Activated CD8-positive, alpha-beta memory T cell treated with anti-CD3 and anti-CD28 coated beads, Interleukin-2, amount 50 U/mL, for 4 hours (primary cell): ENCODE results near the gene TGM2.

Source experiments
- DNase-seq: peaks from one replicate; pipeline ENCODE4 v3.0.0-alpha.2; 2020

TGM2 gene

DNA sequence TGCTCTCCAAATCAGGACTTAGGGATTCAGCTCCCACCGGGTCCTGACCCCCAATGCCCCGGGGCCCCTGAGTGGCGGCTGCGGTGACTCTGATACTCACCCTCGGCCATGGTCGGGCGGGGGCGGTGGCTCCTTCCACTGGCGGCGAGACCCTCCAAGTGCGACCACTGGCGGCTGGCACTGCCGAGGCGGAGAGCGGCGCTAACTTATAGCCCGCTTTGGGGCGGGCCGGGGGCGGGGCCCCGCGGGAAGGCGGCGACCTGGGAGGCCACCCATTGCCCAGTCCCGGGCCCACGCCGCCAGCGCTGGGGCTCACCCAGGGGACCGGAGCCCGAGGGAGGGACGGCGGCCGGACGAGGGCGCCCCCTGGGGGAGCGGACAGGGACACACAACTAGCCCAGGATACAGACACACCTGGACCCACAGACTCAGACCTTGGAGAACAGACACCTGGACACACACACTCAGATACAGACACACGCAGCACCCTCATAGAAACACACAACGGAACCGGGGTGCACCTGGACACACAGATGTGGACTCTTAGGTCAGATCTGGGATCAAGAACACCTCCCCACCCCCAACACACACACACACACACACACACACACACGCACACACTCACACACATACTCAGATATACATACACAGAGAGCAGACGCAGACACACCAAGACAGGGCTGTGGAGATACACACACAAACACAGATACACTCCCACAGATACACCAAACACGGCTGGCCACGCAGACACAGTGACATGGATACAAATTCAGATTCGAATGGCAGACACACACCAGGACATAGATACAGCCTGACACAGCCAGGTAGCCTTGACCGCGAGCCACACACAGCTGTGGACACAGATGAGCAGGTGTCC is at the start of gene TGM2:
Gene TGM2, minus strand, starts transcription at position 182 of the 877 bp plus-strand sequence. Its CDS starts 72 bp downstream, at position 110.
- DNase-seq, result peak; percentile 30

DNA sequence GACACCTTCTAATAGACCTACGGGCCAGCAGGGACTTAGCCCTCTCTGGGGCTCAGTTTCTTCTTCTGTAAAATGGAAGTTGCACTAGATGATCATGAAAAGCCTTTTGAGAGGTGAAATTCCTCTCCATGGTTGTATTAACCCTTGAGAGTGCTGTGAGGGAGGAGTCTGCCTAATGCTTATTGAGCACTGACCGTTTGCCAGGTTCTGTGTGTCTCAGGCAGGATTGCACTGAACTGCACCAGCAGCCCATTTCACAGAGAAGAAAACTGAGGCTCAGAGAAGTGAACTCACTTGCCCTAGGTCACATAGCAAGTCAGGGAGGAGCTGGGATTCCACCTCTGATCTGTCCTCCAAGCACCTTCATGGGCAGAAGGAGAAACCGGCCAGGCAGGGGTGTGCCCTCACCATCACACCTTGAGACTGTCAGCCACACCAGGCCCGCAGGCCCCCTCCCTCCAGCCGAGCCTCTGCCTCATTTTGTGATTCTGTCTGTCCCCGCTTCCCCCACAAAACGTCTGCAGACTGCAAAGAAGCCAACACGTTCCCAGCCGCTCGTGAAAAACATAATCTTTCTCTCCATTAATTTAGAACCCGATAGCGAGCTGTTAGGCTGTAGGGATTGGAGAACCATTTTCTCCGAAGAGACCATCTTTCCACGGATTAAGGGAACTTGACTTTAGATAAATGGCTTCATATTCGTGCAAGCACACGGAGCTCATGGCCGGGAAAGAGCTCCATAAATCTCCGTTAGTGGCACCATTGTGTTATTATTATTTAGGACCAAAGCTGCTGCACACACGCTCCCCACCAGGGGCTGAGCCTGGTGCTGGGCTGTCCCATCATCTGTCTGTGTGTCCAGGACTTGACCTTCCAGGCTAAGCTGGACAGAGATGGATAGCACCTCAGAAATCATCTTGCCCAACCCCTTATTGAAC is 49.5 kb upstream of the TGM2 start:
- DNase-seq, result no peak

DNA sequence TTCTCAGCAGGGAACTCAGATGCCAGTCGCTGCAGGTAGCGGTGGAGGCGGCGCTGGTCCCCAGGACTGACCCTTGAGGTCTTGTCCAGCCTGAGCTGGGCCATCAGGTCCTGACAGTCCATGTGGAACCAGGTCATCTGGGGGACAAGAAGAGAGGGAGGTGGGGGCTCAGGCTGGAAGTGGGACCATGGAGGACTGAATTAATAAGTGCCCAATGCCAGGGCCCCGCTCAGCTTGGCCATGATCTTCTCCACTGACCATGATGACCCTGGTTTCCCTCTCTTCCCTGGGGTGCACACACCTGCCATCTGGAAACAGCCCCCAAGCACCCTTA is 48.5 kb upstream of the TGM2 start:
- no peak for DNase-seq

DNA sequence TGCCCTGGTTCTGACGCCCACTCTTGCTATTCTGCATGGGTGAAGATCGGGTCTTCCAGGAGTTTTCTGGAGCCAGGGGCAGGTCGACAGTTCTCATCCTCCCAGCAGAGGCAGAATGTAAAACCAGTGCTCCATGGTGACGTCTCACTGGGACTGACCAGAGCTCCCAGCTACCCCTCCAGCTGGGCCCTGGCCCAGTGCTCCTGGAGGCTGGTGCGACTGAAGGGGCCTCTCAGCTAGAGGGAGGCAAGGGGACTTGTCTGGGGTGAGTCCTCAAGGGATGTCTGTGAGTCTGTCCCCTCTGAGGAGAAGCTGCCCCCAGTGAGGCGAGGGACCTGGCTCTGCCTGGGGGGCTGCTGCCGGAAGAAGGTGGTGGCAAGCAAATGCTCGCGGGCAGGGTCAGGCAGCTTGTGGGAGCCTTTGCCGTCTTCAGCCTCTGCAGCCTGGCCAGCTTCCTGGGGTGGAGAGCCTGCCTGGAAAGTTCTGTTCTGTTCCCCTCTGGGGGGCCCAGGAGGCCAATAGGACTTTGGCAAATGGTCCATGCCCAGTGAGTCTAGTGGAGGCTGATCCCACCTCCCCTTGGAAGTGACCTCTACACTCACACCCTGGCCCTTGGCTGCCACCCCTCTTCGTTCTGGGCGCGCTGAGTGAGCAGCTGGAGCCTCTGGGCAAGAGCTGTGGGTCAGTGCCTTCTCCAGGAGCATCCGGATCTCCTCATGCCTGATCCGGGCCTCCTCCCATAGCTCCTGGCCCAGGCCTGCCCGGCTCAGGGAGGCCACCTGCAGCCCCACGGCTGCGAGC is 47.9 kb upstream of the TGM2 start:
- DNase-seq, result no peak

DNA sequence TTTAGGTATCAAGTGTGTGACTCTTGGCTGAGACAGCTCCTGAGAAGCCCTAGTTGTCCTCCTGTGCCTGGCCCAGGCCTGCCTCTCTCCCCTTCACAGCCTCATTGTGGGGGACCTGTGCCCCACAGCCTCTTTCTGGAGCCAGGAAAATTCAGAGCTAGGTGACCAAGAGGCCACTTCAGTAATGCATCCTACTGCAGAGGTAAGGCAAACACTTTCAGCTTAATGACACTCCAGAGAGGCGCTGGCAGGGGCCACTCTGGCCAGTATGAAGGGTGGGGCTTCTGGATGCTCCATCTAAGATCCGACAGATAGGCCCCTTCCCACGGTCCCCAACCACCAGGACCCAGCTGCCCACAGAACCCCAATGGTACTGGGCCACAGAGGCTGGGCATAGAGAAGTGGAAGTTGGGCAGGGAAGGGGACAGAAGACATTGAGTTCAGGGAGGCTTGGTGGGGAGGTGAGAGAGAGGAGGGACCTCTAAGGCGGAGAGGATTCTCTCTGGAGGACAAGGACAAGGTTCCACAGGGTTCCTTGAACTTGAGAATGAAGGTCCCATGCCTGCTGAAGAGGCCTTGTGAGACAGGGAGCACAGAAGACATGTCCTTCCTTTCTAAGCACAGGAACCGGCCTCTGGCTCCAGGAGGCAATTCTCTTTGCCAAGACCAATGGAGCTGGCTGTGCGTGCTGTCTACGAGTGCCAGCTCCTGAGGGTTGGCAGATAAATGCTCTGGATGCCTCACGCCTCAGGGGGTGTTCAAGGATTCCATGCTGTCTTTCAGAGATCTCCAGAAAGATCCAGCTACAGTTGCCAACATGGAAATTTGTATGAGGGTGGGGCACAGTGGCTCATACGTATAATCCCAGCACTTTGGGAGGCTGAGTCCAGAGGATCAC is 46.4 kb upstream of the TGM2 start:
- DNase-seq, result no peak

DNA sequence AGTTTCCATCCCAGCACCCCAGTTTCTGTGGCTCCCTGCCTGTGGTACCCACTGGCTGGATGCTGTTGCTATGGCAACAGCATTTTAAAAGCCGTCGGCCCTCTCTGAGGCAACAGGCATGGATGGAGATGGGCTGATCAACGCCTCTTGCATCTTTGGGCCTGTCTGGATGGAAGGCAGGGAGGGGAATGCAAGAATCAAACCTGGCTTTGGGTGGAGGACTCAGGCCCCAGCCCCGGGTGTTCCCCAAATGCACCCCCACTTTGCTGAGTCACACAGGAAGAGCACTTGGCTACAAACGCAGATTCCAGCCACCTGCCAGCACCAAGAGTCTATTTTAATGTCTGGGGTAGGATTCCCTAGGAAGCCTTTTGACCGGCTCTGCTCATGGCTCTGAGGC is 45.7 kb upstream of the TGM2 start:
- no peak for DNase-seq

DNA sequence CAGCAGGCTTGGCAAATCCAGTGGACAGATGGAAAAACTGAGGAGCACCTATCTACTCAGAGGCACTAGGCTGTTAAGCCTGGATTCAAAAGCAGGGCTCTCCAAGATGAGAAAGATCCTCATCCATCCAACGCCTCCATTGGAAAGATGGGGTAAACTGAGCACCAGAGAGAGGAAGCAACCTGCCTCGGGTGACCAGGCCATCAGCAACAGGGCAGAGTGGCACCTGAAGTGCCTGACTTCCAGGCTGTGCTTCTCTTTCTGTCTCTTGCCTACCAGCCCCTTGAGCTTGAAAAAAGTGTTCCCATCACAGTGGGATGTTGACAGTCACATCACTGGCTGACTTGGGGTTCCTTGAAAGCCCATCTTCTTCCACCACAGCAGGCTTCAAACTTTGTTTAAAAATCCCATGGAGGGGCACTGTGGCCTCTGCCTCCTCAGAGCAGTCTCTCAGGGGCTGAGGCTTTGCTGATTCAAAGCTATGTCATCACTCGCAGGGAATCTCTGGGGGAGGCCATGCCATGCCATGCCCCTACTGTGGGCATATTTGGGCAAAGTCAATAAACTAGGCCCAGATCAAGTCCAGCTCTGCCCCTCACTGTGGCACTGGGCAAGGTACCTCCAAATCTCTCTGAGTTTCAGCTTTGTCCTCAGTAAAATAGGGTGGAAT is 44.8 kb upstream of the TGM2 start:
- no peak for DNase-seq

DNA sequence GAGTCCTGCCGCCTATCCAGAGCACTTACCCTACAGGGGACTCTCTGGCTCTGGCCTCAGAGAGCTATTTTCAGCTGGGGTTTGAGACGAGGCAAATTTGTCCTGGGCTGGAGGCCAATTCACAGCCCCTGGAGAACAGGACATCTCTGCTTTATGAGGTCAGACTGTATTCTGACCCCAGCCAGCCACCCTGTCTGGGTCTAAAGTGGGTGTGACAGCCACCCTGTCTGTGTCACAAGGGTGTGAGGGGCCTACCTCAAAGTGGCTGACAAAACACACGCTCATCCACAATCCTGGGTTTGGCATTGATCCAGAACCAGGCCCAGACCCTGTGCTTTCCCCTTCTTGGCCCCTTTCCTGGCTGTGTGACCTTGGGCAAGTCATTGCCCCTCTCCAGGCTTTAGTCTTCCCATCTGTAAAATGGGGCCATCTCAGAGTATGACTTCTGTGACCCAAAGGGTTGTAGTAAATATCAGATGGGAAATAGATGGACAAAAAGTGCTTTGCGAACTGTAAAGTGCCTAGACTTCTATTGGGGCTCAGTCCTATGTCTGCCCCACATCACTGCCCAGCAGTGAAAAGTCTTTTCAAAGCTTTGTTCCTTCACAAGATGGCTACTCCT is 44.1 kb upstream of the TGM2 start:
- DNase-seq, result no peak

DNA sequence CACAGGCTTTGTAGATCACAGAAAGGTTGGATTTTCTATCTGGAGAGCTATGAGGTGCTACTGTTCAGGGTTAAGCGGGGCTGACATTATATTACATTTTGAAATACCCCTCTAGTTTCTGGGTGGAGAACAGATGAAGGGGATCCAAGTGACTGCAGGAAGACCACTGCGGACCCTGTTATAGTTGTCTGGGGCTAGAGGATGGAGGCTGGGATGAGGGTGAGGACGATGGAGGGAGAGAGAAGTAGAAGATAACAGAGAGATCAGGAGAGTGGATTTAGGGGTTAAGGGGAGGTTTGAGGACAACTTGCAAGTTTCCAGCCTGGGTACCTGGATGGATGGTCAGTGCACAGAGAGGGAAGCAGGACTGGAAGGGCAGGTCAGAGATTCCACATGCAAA is 43.5 kb upstream of the TGM2 start:
- DNase-seq, result no peak

DNA sequence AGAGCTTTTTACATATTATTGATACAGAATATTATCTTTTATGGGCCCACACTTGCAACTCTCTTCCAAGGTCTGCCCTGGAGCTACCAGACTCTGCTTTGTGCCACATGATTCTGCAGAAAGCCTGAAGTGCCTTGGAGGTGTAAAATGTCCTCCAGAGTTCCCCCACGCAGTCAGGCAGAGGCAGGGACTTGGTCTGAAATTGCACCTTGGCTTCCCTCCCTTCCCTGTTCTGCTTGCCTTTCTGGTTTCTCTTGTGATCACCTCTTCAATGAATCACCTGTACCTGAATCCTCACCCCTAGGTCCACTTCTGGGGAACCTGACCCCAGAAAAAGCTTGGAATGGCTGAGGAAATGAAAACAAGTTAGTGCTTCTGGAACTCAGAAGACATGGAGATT is 43.0 kb upstream of the TGM2 start:
- no peak for DNase-seq

DNA sequence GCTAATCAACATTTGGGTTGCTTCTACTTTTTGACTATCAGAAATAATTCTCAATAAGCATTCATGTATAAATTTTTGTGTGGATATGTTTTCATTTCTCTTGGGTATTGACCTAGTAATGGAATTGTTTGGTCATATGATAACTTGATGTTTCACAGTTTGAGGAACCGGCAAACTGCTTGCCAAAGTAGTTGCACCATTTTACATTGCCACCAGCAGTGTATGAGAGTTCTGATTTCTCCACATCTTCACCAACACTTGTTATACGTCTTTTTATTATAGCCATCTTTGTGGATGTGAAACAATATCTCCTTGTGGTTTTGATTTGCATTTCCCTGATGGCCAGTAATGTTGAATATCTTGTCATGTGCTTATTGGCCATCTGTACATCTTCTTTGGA is 42.6 kb upstream of the TGM2 start:
- no peak for DNase-seq

DNA sequence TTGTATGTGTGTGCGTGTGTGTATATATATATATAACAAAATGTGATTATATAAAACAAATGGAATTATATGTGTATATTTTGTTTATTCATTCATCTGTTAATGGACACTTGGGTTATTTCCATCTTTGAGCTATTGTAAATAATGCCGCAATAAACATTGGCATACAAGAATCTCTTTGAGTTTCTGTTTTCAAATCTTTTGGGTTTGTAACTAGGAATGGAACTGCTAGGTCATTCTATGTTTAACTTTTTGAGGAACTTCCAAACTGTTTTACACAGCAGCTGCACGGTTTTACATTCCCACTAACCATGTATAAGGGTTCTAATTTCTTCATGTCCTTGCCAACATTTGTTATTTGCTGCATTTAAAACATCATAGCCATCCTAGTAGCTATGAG is 39.9 kb upstream of the TGM2 start:
- DNase-seq, result no peak

DNA sequence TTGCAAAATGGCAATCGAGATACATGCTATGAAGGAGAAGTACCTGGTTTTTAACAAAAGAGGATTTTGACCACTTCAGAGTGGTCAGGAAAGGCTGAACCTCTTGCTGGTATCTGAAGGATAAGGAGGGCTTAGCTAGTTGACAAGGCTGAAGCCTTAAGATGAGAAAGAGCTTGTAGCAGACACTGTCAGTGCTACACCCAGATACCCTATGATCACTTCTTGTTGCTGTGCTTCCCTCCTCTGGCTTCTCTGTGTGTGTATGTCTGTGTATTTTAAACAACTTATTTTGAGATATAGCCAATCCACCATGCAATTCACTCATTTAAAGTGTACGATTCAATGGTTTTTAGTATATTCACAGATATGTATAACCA is 38.9 kb upstream of the TGM2 start:
- DNase-seq, result no peak

DNA sequence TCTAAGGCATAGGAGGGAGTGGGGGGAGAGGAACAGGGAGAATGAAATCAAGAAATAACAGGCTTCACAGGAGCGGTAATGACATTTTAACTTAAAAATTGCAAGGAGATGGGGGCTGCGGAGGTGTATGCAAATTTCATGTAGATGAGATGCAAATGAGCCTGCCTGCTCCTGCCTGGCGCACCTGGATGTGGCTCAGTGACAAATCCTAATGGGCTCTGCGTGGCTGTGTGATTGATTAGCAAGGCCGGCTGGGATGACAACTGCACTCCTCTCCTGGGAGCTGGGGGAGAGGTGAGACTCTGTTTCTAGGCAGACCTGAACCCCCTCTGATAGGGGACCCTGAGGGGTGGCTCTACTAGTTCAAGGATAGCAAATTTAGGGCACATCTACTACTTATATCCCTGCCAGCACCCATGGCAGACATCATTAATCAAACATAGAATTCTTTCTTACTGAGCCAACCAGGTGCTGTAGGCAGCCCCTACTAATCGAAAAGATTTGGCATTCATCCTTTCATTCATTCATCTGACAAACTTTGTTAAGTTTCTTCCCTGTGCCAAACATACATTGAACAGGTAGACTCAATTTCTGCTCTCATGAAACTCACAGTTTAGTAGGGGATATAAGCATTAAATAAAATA is 38.4 kb upstream of the TGM2 start:
- no peak for DNase-seq

DNA sequence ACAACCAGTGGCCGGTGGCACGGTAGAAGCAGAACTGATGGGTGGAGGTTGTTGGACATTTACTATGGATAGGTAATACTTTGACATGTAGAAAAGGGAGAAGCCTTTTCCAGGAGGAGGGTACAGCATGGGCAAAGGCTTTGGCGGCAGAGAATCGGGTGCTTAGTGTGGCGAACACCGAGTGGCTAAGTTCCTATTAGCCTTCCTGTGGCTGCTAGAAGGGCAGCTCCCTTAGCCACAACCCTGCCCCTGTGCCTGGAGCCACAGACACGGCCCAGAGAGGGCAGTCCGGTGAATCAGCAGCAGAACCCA is 37.9 kb upstream of the TGM2 start:
- no peak for DNase-seq

DNA sequence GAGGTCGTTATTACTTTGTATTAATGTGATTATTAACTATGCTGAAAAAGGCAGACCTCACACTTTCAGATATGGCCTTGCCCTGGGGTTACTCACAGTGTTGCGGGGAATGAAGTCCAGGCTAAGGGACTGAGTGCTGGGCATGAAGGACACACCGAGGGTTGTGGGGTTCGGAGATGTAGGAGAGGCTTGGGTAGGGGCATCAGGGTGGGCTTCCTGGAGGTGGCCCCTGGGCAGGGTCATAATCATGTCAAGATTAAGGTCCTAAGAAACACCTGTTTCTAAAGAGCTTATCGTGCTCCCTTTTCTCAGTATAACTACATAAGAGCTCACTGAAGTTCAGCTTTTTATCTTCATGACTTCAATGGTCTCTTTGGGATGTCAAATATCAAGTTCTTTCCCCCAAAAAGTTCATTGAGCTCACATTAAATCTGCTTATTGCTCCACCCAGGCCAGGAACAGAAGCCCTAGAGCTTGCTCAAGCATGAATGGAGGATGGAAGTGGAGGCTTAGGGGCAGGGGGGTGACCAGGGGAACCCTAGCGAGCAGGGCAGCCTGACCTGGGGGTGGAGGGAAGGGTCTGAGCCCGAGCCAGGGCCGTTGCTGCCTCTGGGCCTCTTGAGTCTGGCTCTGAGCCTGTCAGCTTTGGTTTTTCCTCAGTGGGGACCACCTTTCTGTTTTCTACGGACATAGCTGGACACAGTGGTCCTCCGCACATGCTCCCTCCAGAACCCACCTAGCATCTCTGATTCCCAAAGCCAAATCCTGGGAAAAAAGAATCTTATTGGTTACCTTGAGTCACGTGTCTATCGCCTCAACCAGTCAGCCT is 37.3 kb upstream of the TGM2 start:
- DNase-seq, result no peak

DNA sequence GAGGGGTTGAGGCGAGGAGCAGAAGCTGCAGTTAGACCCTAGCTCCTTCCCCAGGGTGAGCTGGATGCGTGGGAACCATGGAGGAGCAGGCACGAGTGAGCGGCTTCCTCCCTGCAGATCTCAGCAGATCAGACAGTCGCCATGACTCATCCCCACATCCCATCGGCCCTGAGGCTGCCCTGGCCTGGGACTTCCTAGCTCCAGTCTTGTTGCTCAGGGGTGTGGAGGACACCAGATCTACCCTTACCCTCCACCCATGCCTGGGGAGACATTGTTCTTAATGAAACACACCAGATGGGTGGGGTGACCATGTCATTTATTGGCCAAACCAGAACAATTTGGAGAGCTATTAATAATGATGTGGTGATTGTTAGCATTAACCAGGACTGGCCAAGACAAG is 36.3 kb upstream of the TGM2 start:
- no peak for DNase-seq

DNA sequence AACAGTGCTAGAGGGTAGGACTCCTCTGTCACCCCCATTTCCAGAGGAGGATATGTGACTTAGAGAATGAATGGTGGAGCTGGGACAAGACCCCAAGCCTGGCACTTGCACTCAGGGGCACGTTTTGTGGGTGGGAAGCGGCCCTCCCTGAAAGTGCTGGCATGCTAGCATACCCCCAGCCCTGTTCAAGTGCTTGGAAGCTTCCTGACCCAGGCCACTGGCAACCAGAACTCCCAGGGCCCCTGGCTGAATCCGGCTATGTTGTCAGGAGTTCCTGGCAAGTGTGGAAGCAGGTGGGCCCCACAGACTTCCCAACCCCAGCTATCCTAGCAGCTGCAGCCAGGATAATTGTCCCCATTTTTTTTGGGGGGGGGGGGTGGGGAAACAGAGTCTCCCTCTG is 35.6 kb upstream of the TGM2 start:
- no peak for DNase-seq

DNA sequence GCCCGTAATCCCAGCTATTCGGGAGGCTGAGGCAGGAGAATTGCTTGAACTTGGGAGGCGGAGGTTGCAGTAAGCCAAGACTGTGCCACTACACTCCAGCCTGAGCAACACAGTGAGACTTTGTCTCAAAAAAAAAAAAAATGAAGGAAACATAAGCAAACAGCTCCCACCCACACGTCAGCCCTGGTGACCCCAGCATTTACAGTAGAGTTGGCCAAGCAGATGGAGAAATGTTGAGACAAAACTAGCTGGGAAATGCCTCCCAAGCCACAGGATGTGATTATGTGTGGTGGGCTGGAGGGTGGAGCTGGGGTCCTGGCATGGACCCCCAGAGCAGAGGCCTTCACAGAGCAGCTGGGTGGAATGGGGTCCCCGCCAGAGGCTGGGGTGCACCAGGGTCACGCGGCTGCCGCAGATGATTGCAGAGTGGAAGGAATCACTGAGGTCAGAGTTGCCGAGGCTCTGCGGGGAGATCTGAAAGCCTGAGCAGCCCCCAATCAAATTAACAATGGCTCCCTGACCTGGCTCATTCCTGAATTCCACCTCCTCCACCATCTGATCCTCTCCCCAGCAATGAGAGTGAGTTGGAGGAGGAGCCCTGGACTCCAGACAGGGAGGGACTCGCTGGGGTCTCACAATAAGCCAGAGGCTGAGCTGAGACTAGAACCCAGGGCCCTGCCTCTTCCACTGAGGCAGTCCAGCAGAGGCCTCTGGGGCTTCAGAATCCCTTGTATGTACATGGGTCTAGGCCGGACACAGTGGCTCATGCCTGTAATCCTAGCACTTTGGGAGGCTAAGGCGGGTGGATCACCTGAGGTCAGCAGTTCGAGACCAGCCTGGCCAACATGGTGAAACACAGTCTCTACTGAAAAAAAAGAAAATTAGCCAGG is 34.7 kb upstream of the TGM2 start:
- DNase-seq, result no peak
